SK-N-MC (cell line): Measurements from ENCODE around the gene NOTCH2.

Source experiments
- DNase-seq: peaks from one replicate; pipeline ENCODE4 v3.0.0-alpha.2; 2011; ENCODE audit warnings: low read depth, low spot score
- H3K27ac ChIP-seq: fragments of 200-600 bp; sonication (generic); 2 replicates; pipeline ENCODE4 v1.5.1; 2016; ENCODE audit warnings: mixed run types
- H3K36me3 ChIP-seq: fragments of 200-600 bp; sonication (generic); 2 replicates; pipeline ENCODE4 v1.6.1; 2017; ENCODE audit warnings: antibody characterized with exemption, low read length, mixed read lengths; ENCODE audit not compliant: insufficient read depth
- H3K4me3 ChIP-seq: fragments of 200-600 bp; sonication (generic); 2 replicates; pipeline ENCODE4 v1.5.1; 2016
- H3K9ac ChIP-seq: fragments of 200-600 bp; sonication (generic); 2 replicates; pipeline ENCODE4 v1.8.0; 2017; ENCODE audit warnings: mixed run types, mixed read lengths; ENCODE audit not compliant: insufficient read length
- H3K9me3 ChIP-seq: fragments of 200-600 bp; sonication (generic); 2 replicates; pipeline ENCODE4 v1.6.1; 2017; ENCODE audit warnings: low read depth, mild to moderate bottlenecking, antibody characterized with exemption, low read length, moderate library complexity, mixed read lengths
- EZH2 ChIP-seq: fragments of 200-600 bp; sonication (generic); IDR thresholded peaks from one replicate; pipeline ENCODE4 v1.6.1; 2017; ENCODE audit warnings: antibody characterized with exemption
- FOXP2 ChIP-seq: optimal IDR thresholded peaks from 2 replicates; pipeline ENCODE3; 2011; ENCODE audit warnings: mild to moderate bottlenecking, moderate library complexity; ENCODE audit not compliant: insufficient read depth; ENCODE audit errors: extremely low read length, control extremely low read depth
- POLR2AphosphoS5 ChIP-seq: IDR thresholded peaks from 2 replicates; pipeline ENCODE4 v1.6.1; 2012; ENCODE audit warnings: mild to moderate bottlenecking, low read depth, low read length, borderline replicate concordance

Gene NOTCH2

DNA sequence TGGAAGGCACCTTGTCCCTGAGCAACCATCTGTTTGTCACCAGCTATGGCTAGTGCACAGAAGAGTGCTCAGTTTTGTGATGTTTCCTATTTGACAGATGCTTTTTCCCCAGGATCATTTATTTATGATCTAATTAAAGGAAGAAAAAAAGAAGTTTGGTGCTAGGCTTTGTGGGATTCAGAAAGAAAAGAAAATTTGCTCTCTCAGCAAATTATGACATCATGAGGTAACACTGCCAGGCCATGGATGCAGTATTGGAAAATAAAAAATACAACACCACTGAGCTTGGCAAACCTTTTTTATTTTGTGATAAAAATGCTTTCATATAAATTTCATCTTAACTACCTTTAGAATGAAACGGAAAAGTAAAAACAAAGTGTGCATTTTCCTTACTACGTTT, 157.7 kb downstream of the NOTCH2 start:
- no peaks in the 10 kb centered on the region for H3K9me3 ChIP-seq
- H3K36me3 ChIP-seq = peaks cover 25% of the 10 kb centered on the region
- no peak overlapping the region for H3K9ac ChIP-seq
- H3K4me3 ChIP-seq = no peak overlapping the region
- TF ChIP-seq POLR2AphosphoS5 (no peak), FOXP2 (no peak), EZH2 (no peak)
- H3K27ac ChIP-seq = no peak overlapping the region
- DNase-seq = no peak

DNA sequence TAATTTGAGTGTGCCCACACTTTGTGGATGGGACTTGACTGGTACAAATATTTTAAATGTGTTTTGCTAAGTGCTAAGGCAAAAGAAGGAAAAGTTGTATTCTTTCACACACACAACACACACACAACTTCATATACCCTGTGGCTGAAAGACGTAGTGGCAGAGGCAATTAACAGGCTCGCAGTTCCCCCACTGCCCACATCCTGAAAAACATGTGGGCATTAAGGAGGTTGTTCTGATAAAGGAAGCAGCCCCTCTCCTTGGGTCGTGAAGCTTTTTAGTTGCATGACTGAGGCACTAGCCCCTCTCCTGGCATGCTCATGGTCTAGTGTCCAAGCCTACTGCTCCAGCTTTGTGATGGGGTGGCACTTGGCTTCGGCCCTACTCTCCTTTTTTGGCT, 158.8 kb downstream of the NOTCH2 start:
- no peak for TF ChIP-seq EZH2
- no peak for TF ChIP-seq POLR2AphosphoS5
- no peak for TF ChIP-seq FOXP2
- Histone ChIP-seq H3K9me3 (no peaks in the 10 kb centered on the region), H3K4me3 (no peak overlapping the region), H3K36me3 (peaks cover 14% of the 10 kb centered on the region), H3K9ac (no peak overlapping the region), H3K27ac (no peak overlapping the region)
- no peak for DNase-seq

- H3K9ac ChIP-seq = no peak overlapping the region
- H3K4me3 ChIP-seq = no peak overlapping the region
- 0 out of 2 replicates have a peak, but pooled peaks cover 2% of the 10 kb centered on the region for H3K9me3 ChIP-seq
- DNase-seq = no peak
- TF ChIP-seq EZH2 (no peak), FOXP2 (no peak), POLR2AphosphoS5 (no peak)
- no peak overlapping the region for H3K27ac ChIP-seq
- peaks cover 8% of the 10 kb centered on the region; the same call in 1 of the 2 replicates for H3K36me3 ChIP-seq
Measured at GRCh38 chr1:119909890-119910596, 159.4 kb downstream of the NOTCH2 start.

- Histone ChIP-seq H3K4me3 (no peak overlapping the region), H3K36me3 (no peaks in the 10 kb centered on the region), H3K9me3 (0 out of 2 replicates have a peak, but pooled peaks cover 2% of the 10 kb centered on the region), H3K27ac (no peak overlapping the region), H3K9ac (no peak overlapping the region)
- no peak for DNase-seq
- TF ChIP-seq FOXP2 (no peak), POLR2AphosphoS5 (no peak)
Measured at GRCh38 chr1:119908661-119909060, 160.8 kb downstream of the NOTCH2 start.

DNA sequence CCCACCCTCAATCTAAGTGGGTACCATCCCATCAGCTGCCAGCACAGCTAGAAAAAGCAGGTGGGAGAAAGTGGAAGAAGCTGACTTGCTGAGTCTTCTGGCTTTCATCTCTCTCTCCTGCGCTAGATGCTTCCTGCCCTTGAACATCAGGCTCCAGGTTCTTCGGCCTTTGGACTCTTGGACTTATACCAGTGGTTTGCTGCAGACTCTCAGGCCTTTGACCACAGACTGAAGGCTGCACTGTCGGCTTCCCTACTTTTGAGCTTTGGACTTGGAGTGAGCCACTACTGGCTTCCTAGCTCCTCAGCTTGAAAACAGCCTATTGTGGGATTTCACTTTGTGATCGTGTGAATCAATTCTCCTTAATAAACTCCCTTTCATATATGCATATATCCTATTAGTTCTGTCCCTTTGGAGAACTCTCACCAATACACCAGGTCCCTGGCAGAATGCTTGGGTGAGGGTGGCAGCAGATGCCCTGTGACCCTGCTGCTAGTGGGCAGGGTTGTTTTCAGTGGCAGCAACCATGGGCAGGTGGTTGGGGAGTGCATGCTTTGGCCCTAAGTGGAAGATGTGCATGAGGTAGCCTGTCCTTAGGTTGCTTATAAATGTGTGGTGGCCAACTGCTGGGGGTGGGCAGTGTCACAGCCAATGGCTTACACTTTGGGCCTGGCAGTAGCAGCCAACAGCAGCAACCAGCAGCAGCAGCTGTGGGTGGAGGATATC, 162.4 kb downstream of the NOTCH2 start:
- Histone ChIP-seq H3K9me3 (0 out of 2 replicates have a peak, but pooled peaks cover 2% of the 10 kb centered on the region), H3K36me3 (no peaks in the 10 kb centered on the region), H3K4me3 (no peak overlapping the region), H3K9ac (no peak overlapping the region), H3K27ac (no peak overlapping the region)
- no peak for DNase-seq
- TF ChIP-seq FOXP2 = no peak
- TF ChIP-seq POLR2AphosphoS5 = no peak
- TF ChIP-seq EZH2 = no peak

GRCh38 chr1:119903443-119903835, 166.0 kb downstream of the NOTCH2 start:
- Histone ChIP-seq H3K36me3 (no peaks in the 10 kb centered on the region), H3K9me3 (0 out of 2 replicates have a peak, but pooled peaks cover 2% of the 10 kb centered on the region), H3K4me3 (no peak overlapping the region), H3K27ac (no peak overlapping the region), H3K9ac (no peak overlapping the region)
- TF ChIP-seq POLR2AphosphoS5 (no peak), FOXP2 (no peak), EZH2 (no peak)
- no peak for DNase-seq

DNA sequence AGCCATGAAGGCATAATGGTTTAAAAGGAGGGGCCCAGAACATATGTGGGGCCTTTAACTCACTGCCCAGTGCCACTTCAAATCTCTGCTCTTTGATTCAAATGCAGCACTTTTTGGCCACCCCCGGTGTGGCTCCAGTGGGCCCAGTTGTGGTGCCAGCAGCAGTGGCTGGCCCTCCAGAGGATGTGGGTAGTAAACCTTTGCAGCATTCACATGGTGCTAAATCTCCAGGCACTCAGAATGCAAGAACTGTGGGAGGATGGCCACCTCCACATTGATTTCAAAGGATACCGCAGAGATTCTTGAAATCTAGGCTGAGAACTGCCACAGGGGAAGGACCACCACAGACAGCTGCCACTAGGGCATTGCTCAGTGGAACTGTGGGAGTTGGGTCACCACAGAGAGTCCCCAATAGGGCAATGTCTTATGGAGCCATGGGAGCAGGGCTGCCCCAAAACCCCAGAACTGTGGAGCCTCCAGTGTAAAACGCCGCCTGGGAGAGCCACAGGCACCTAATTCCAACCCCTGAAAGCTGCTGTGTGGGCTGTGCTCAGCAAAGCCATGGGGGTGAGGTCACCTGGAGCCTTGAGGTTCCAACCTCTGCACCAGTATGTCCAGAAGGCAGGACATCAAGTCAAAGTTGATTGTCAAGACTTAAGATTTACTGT, 166.6 kb downstream of the NOTCH2 start:
- Histone ChIP-seq H3K27ac (no peak overlapping the region), H3K9me3 (0 out of 2 replicates have a peak, but pooled peaks cover 2% of the 10 kb centered on the region), H3K9ac (no peak overlapping the region), H3K36me3 (no peaks in the 10 kb centered on the region), H3K4me3 (no peak overlapping the region)
- DNase-seq = no peak
- TF ChIP-seq POLR2AphosphoS5 (no peak), EZH2 (no peak), FOXP2 (no peak)

GRCh38 chr1:119898981-119899720, 170.3 kb downstream of the NOTCH2 start:
- Histone ChIP-seq H3K27ac (no peak overlapping the region), H3K36me3 (no peaks in the 10 kb centered on the region), H3K4me3 (no peak overlapping the region), H3K9me3 (no peaks in the 10 kb centered on the region), H3K9ac (no peak overlapping the region)
- no peak for DNase-seq
- TF ChIP-seq FOXP2 = no peak
- no peak for TF ChIP-seq POLR2AphosphoS5
- TF ChIP-seq EZH2 = no peak
